A549 (cell line): ENCODE results near the gene SIGMAR1. TPM values are rescaled to one million over a fixed set of nuclear protein-coding genes. Genes with fewer than 3 reads are reported as not detected.

Source experiments
- BCL3 ChIP-seq: fragments of >200 bp; sonication (Bioruptor Twin); formaldehyde crosslinking; IDR thresholded peaks from 3 replicates; pipeline ENCODE4 v1.6.1; 2016
- BHLHE40 ChIP-seq: IDR thresholded peaks from 2 replicates; pipeline ENCODE4 v1.6.1; 2012; ENCODE audit warnings: low read depth, low read length, inconsistent platforms
- CBX2 ChIP-seq: fragments of 200-600 bp; sonication (generic); IDR thresholded peaks from 2 replicates; pipeline ENCODE4 v1.6.1; 2016; ENCODE audit warnings: low read depth, mild to moderate bottlenecking, borderline replicate concordance
- CTCF ChIP-seq: fragments of >200 bp; sonication (Bioruptor Twin); formaldehyde crosslinking; IDR thresholded peaks from 3 replicates; pipeline ENCODE4 v1.5.1; 2016
- FOSB ChIP-seq: fragments of 250-450 bp; sonication (Bioruptor Pico); IDR thresholded peaks from 2 replicates; pipeline ENCODE4 v1.5.0; 2020; ENCODE audit warnings: mild to moderate bottlenecking, moderate library complexity
- FOXS1 ChIP-seq: fragments of 250-450 bp; sonication (Bioruptor Pico); IDR thresholded peaks from 2 replicates; pipeline ENCODE4 v1.5.0; 2020; ENCODE audit warnings: mild to moderate bottlenecking, moderate library complexity
- GATA3 ChIP-seq: IDR thresholded peaks from 2 replicates; pipeline ENCODE4 v1.6.1; 2012; ENCODE audit warnings: borderline replicate concordance
- HDAC2 ChIP-seq: fragments of 200-600 bp; sonication (generic); IDR thresholded peaks from 2 replicates; pipeline ENCODE4 v1.6.1; 2016
- HEYL ChIP-seq: fragments of 250-450 bp; sonication (Bioruptor Pico); IDR thresholded peaks from 2 replicates; pipeline ENCODE4 v1.8.0; 2021; ENCODE audit warnings: mild to moderate bottlenecking, moderate library complexity
- HOXB13 ChIP-seq: fragments of 250-450 bp; sonication (Bioruptor Pico); IDR thresholded peaks from 2 replicates; pipeline ENCODE4 v1.5.0; 2020; ENCODE audit warnings: low read depth, mild to moderate bottlenecking, moderate library complexity
- HOXB5 ChIP-seq: fragments of 250-450 bp; sonication (Bioruptor Pico); IDR thresholded peaks from 2 replicates; pipeline ENCODE4 v1.5.0; 2020; ENCODE audit warnings: mild to moderate bottlenecking, moderate library complexity
- JUNB ChIP-seq: fragments of >200 bp; sonication (Bioruptor Twin); formaldehyde crosslinking; IDR thresholded peaks from 2 replicates; pipeline ENCODE4 v1.6.1; 2016
- KDM1A ChIP-seq: fragments of 200-600 bp; sonication (generic); IDR thresholded peaks from 2 replicates; pipeline ENCODE4 v1.6.1; 2016; ENCODE audit warnings: low read depth, mild to moderate bottlenecking
- MAFK ChIP-seq: fragments of 450-650 bp; IDR thresholded peaks from 2 replicates; pipeline ENCODE4 v1.6.1; 2014; ENCODE audit not compliant: partially characterized antibody
- MAZ ChIP-seq: fragments of 150-350 bp; IDR thresholded peaks from 2 replicates; pipeline ENCODE4 v1.6.1; 2014; ENCODE audit warnings: antibody characterized with exemption, low read depth, low read length, borderline replicate concordance
- NFE2L2 ChIP-seq: fragments of 150-350 bp; conservative IDR thresholded peaks from 2 replicates; pipeline ENCODE4 v1.6.1; 2014; ENCODE audit warnings: low read length
- NPAS2 ChIP-seq: fragments of 250-450 bp; sonication (Bioruptor Pico); IDR thresholded peaks from 2 replicates; pipeline ENCODE4 v1.8.0; 2022; ENCODE audit warnings: mild to moderate bottlenecking, moderate library complexity, borderline replicate concordance
- POLR2AphosphoS2 ChIP-seq: conservative IDR thresholded peaks from 2 replicates; pipeline ENCODE4 v1.6.1; 2012; ENCODE audit warnings: low read length, improper control_type of control experiment, inconsistent platforms
- RAD21 ChIP-seq, 2 experiments: fragments of >200 bp in 1 of 2; sonication (Bioruptor Twin) in 1 of 2; formaldehyde crosslinking in 1 of 2; IDR thresholded peaks in 1 of 2; conservative IDR thresholded peaks in 1 of 2; 2 replicates in 1 of 2; 3 replicates in 1 of 2; pipeline ENCODE4 v1.6.1; 2012 to 2018; ENCODE audit warnings: inconsistent platforms in 1 of 2
- RCOR1 ChIP-seq: fragments of 150-350 bp; IDR thresholded peaks from 2 replicates; pipeline ENCODE4 v1.6.1; 2014; ENCODE audit warnings: antibody characterized with exemption, low read length, low read depth
- RFX5 ChIP-seq: fragments of 450-650 bp; IDR thresholded peaks from 2 replicates; pipeline ENCODE4 v1.7.1; 2014; ENCODE audit warnings: antibody characterized with exemption, mild to moderate bottlenecking, moderate library complexity
- RNF2 ChIP-seq: fragments of 200-600 bp; sonication (generic); IDR thresholded peaks from 2 replicates; pipeline ENCODE4 v1.6.1; 2016; ENCODE audit warnings: low read depth, mild to moderate bottlenecking, antibody characterized with exemption, moderate library complexity, borderline replicate concordance
- SMC3 ChIP-seq: fragments of >200 bp; sonication (Bioruptor Twin); formaldehyde crosslinking; IDR thresholded peaks from 3 replicates; pipeline ENCODE4 v1.6.1; 2018; ENCODE audit warnings: inconsistent platforms
- ZC3H11A ChIP-seq: fragments of 450-650 bp; IDR thresholded peaks from 2 replicates; pipeline ENCODE4 v1.6.1; 2014; ENCODE audit warnings: antibody characterized with exemption, mild to moderate bottlenecking
- polyA plus RNA-seq, 4 experiments: library from polyadenylated mRNA; depleted of rRNA in 3 of 4; stranded (reverse); fragments of >200 nt; fragmentation: RNase III in 1 of 4; extraction: RNeasy Plus Mini Kit Qiagen cat#74134 plus additional on column Dnase treatment in 1 of 4; gene quantifications; 2 replicates in 3 of 4; 3 replicates in 1 of 4; pipeline ENCODE4 v1.2.3, GENCODE V29; 2011 to 2017
- TF ChIP-seq, protein P1 (sequence below): IDR thresholded peaks from 2 replicates; pipeline ENCODE4 v1.6.1; 2012; ENCODE audit warnings: low read depth, borderline replicate concordance
- TF ChIP-seq, protein P2 (sequence below): fragments of 450-650 bp; IDR thresholded peaks from 2 replicates; pipeline ENCODE4 v1.6.1; 2014; ENCODE audit warnings: antibody characterized with exemption

The SIGMAR1 gene
- polyA plus RNA-seq, 2 of the 4 experiments (the other 2 are of a cell fraction): 64.6 to 150 TPM

DNA sequence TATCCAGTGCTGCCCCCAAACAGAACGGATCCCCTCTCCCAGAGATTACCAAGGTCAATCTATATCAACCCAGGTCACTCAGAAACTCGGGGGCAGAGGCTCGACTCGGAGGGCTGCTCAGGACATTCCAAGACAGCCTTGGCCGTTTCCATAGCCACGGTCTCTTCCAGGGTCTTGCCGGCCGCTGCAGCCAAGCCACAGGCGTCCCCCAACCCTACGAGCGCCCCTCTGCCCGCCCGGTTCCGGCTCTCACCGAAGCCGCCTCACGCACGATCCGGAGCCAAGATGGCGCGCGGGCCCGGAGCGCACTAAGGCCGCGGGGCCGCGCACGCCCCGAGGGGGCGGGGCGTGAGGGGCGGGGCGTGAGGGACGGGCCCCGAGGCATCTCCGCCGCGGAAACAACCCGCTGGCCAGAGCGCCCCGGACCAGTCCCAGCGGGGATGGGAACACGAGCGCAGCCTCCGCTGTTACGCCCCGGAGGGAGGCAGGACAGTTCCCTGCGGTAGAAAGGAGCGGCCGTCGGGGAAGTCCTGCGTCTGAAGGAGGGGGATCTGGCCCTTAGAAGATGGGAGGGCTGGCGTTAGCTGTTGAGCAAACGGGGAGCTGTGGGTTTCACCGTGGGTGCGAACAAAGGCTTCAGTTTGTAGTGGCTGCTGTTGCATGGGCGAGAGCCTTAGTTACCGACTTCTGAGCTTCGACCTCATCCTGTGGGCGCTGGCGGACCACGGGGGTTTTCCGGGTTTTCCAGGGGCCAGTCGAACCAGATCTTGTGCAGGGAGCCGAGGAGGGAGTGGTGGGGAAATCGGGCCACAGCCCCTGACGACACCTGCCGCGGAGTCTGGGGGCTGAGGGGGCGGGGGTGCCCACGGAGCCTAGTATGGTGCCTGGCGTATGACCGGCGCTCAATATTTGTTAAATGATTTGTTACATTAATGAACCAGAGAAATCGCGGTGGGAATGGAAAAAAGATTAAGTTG lies 25.5 kb downstream of the SIGMAR1 start, which contains the start of gene RPP25L (continued):
- TF ChIP-seq, protein P1, sequence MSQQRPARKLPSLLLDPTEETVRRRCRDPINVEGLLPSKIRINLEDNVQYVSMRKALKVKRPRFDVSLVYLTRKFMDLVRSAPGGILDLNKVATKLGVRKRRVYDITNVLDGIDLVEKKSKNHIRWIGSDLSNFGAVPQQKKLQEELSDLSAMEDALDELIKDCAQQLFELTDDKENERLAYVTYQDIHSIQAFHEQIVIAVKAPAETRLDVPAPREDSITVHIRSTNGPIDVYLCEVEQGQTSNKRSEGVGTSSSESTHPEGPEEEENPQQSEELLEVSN: no peak
- no peak for TF ChIP-seq NFE2L2
- no peak for TF ChIP-seq KDM1A
- no peak for TF ChIP-seq HDAC2
- no peak for TF ChIP-seq SMC3
- TF ChIP-seq BHLHE40: no peak
- TF ChIP-seq GATA3: peak; percentile 8; the same call in 1 of the 2 replicates
- TF ChIP-seq RCOR1: no peak
- no peak for TF ChIP-seq HOXB5 (CRISPR knock-in tag)
- TF ChIP-seq, protein P2, sequence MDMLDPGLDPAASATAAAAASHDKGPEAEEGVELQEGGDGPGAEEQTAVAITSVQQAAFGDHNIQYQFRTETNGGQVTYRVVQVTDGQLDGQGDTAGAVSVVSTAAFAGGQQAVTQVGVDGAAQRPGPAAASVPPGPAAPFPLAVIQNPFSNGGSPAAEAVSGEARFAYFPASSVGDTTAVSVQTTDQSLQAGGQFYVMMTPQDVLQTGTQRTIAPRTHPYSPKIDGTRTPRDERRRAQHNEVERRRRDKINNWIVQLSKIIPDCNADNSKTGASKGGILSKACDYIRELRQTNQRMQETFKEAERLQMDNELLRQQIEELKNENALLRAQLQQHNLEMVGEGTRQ: no peak
- TF ChIP-seq BCL3: peak; percentile 86
- TF ChIP-seq POLR2AphosphoS2: no peak
- no peak for TF ChIP-seq NPAS2 (CRISPR knock-in tag)
- TF ChIP-seq RNF2: peak; percentile 54; the same call in 1 of the 2 replicates
- no peak for TF ChIP-seq MAFK
- TF ChIP-seq MAZ: no peak; the same call in 1 of the 2 replicates
- TF ChIP-seq HEYL (CRISPR knock-in tag): no peak
- no peak; the same call in 2 of the 3 replicates for TF ChIP-seq CTCF
- no peak for TF ChIP-seq JUNB
- TF ChIP-seq CBX2: no peak
- TF ChIP-seq ZC3H11A: no peak
- TF ChIP-seq RFX5: no peak
- TF ChIP-seq FOXS1 (CRISPR knock-in tag): no peak
- TF ChIP-seq HOXB13 (CRISPR knock-in tag): no peak
- TF ChIP-seq FOSB (CRISPR knock-in tag): no peak
- TF ChIP-seq RAD21 (conservative IDR thresholded peaks at IDR 0.05 in 1 of 2, IDR thresholded peaks at IDR 0.05 in 1 of 2): no peak
